Smooth muscle cell (in vitro differentiated cells): ENCODE measurements around the gene ELMOD2. TPM values are rescaled to one million over a fixed set of nuclear protein-coding genes. Genes with fewer than 3 reads are reported as not detected.

Experiments used
- DNase-seq: peaks from one replicate; lab custom pipeline; 2025; ENCODE audit not compliant: unreplicated experiment; lab: John Stamatoyannopoulos, UW
- H2AFZ ChIP-seq: fragments of 200-600 bp; sonication (generic); 2 replicates; pipeline ENCODE4 v1.6.0; 2016; ENCODE audit warnings: antibody characterized with exemption, low read depth, mild to moderate bottlenecking
- H3F3A ChIP-seq: fragments of 200-600 bp; sonication (generic); 2 replicates; pipeline ENCODE4 v1.6.0; 2017; ENCODE audit warnings: antibody characterized with exemption, low read depth
- H3K27ac ChIP-seq: fragments of 200-600 bp; sonication (generic); 2 replicates; pipeline ENCODE4 v1.5.1; 2016; ENCODE audit warnings: low read depth, mild to moderate bottlenecking
- H3K27me3 ChIP-seq: fragments of 200-600 bp; sonication (generic); 2 replicates; pipeline ENCODE4 v1.6.1; 2016; ENCODE audit warnings: low read depth, mild to moderate bottlenecking
- H3K36me3 ChIP-seq: fragments of 200-600 bp; sonication (generic); 2 replicates; pipeline ENCODE4 v1.5.1; 2016; ENCODE audit warnings: low read depth
- H3K4me1 ChIP-seq: fragments of 200-600 bp; sonication (generic); 2 replicates; pipeline ENCODE4 v1.5.1; 2016; ENCODE audit warnings: low read depth
- H3K4me2 ChIP-seq: fragments of 200-600 bp; sonication (generic); 2 replicates; pipeline ENCODE4 v1.6.0; 2016; ENCODE audit warnings: mild to moderate bottlenecking
- H3K4me3 ChIP-seq: fragments of 200-600 bp; sonication (generic); 2 replicates; pipeline ENCODE4 v1.5.1; 2016; ENCODE audit warnings: mild to moderate bottlenecking
- H3K79me2 ChIP-seq: fragments of 200-600 bp; sonication (generic); 2 replicates; pipeline ENCODE4 v1.6.0; 2016; ENCODE audit warnings: low read depth, mild to moderate bottlenecking
- H3K9ac ChIP-seq: fragments of 200-600 bp; sonication (generic); 2 replicates; pipeline ENCODE4 v1.6.0; 2016; ENCODE audit warnings: low read depth
- H3K9me3 ChIP-seq: fragments of 200-600 bp; sonication (generic); replicated peaks from 2 replicates; pipeline ENCODE4 v1.5.1; 2016; ENCODE audit warnings: low read depth
- H4K20me1 ChIP-seq: fragments of 200-600 bp; sonication (generic); 2 replicates; pipeline ENCODE4 v1.6.0; 2016; ENCODE audit warnings: low read depth
- CTCF ChIP-seq: fragments of 200-600 bp; sonication (generic); IDR thresholded peaks from 2 replicates; pipeline ENCODE4 v1.5.1; 2017; ENCODE audit warnings: borderline replicate concordance, mild to moderate bottlenecking, antibody characterized with exemption; ENCODE audit not compliant: insufficient read depth, poor library complexity, severe bottlenecking
- WGBS: methylation state at CpG from one replicate; pipeline ENCODE4 v1.1.7; 2016; ENCODE audit warnings: low lambda C conversion rate; 5-methylcytosine and 5-hydroxymethylcytosine counted together
- polyA plus RNA-seq: library from polyadenylated mRNA; unstranded; fragments of >200 nt; fragmentation: Nextera tagmentation; extraction: Ambion mirVana; gene quantifications from 2 replicates; pipeline ENCODE4 v1.2.1, GENCODE V29; 2016
- total RNA-seq: library from RNA; depleted of rRNA; stranded (reverse); fragments of >200 nt; gene quantifications from 2 replicates; pipeline ENCODE4 v1.2.3, GENCODE V29; 2014

ELMOD2 gene
- total and polyA plus RNA-seq, 2 experiments from 2014 or later = 26.5 to 52.9 TPM

- no peak overlapping the region for H2AFZ ChIP-seq
- H3K79me2 ChIP-seq = no peaks in the 10 kb centered on the region
- no peaks in the 10 kb centered on the region for H3K9me3 ChIP-seq
- H3K4me3 ChIP-seq = no peak overlapping the region
- peaks cover 8% of the 10 kb centered on the region for H3K36me3 ChIP-seq
- no peak for DNase-seq
- peaks cover 9% of the 10 kb centered on the region for H3K4me1 ChIP-seq
- H3K27ac ChIP-seq = no peak overlapping the region
- WGBS = 35% methylated on average over 1 of the region's 1 CpG
- no peak overlapping the region for H3K9ac ChIP-seq
- no peaks in the 10 kb centered on the region for H4K20me1 ChIP-seq
- no peaks in the 10 kb centered on the region for H3F3A ChIP-seq
- H3K27me3 ChIP-seq = no peaks in the 10 kb centered on the region
- H3K4me2 ChIP-seq = no peak overlapping the region
- no peak for TF ChIP-seq CTCF
Measured at GRCh38 chr4:140529434-140529833, 5.5 kb downstream of the ELMOD2 start.

GRCh38 chr4:140533951-140534480 lies 10.0 kb downstream of the ELMOD2 start:
- WGBS = 88% methylated on average over 4 of the region's 4 CpGs
- no peak overlapping the region for H3K9ac ChIP-seq
- no peak overlapping the region for H3K4me3 ChIP-seq
- no peaks in the 10 kb centered on the region for H3K79me2 ChIP-seq
- no peaks in the 10 kb centered on the region for H4K20me1 ChIP-seq
- H3K4me2 ChIP-seq = no peak overlapping the region
- no peak for DNase-seq
- H3K27me3 ChIP-seq = no peaks in the 10 kb centered on the region
- no peaks in the 10 kb centered on the region for H3K4me1 ChIP-seq
- peaks cover 5% of the 10 kb centered on the region for H3K36me3 ChIP-seq
- H3K27ac ChIP-seq = no peak overlapping the region
- no peaks in the 10 kb centered on the region for H3F3A ChIP-seq
- no peaks in the 10 kb centered on the region for H3K9me3 ChIP-seq
- H2AFZ ChIP-seq = no peak overlapping the region
- TF ChIP-seq CTCF = no peak

- H3K36me3 ChIP-seq = no peaks in the 10 kb centered on the region
- H3K79me2 ChIP-seq = no peaks in the 10 kb centered on the region
- peaks cover 22% of the 10 kb centered on the region for H3K27me3 ChIP-seq
- no peaks in the 10 kb centered on the region for H3K4me1 ChIP-seq
- H3K9me3 ChIP-seq = no peaks in the 10 kb centered on the region
- no peaks in the 10 kb centered on the region for H4K20me1 ChIP-seq
- no peak for TF ChIP-seq CTCF
- no peak overlapping the region for H3K27ac ChIP-seq
- H3K9ac ChIP-seq = no peak overlapping the region
- WGBS = 86% methylated on average over 6 of the region's 6 CpGs
- no peak for DNase-seq
- H3F3A ChIP-seq = no peaks in the 10 kb centered on the region
- H3K4me3 ChIP-seq = no peak overlapping the region
- H2AFZ ChIP-seq = no peak overlapping the region
- no peak overlapping the region for H3K4me2 ChIP-seq
Measured at GRCh38 chr4:140556372-140557085, 32.6 kb downstream of the ELMOD2 start.
